Measurements from ENCODE around the gene ITPKC.

DNA sequence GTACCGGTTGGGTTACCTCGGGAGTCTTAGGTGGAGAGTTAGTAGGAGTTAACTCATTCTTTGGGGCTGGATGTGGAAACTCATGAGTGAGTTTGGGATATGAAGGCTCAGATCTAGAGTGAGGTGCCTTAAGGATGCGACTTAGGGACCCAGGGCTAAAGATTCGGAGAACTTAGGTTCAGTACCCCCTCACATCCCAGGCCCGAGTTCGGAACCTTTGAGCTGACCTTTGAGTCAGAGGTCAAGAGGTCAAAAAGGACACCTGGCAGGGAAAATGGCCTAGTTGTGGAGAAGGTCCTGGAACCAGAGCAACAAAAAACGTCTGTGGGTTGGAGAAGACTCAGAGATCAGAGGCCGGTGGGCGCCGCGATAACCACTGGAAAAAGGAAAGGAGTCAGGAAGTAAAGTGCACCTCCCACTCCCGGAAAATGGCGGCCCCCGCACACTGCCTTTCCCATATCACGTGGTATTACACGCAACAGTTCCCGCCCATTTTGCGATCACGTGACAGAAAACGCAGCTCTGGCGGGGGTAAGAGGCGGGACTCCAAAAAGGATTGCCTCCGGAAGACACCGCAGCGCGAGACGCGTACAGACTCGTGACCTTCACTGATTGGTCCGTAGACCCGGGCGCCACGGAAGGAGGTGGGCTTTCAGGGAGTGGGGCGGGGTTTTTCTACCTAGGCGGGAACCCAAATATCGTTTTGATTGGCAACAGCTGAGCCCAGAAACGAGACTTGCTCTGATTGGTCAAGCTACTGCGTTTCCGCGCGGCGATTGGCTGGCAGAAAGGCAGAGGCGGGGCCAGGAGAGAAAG, 33.4 kb downstream of the ITPKC start, which contains the start of gene ACTMAP:
- TF ChIP-seq CTCF (conservative IDR thresholded peaks at IDR 0.05; ENCODE audit: low read length) (no peak), EZH2phosphoT487 (IDR thresholded peaks at IDR 0.05; ENCODE audit: borderline replicate concordance, low read depth, low read length) (no peak)
